Frontal cortex (tissue), 4 donors: ENCODE results near the gene UBE2V1. TPM values are rescaled to one million over a fixed set of nuclear protein-coding genes. Genes with fewer than 3 reads are reported as not detected.

Source experiments
- DNase-seq, 2 donors: peaks; one replicate each; pipeline ENCODE4 v3.0.0; 2012; ENCODE audit warnings: low spot score in 2 of 2
- FAIRE-seq: peaks from 2 replicates; lab custom pipeline; 2012; peaks lifted over from hg19 to GRCh38; lab: Jason Lieb, UNC
- total RNA-seq: library from RNA; depleted of rRNA; stranded (reverse); fragments of >200 nt; gene quantifications from one replicate; pipeline ENCODE4 v1.2.3, GENCODE V29; 2014
- donor health status: control.
- donor health status: control.
- donor health status: control.

Gene UBE2V1
- total RNA-seq, 1 donor from 2014 or later = 20.0 TPM

- no peak for DNase-seq
- no peak for FAIRE-seq
Measured at GRCh38 chr20:50053362-50054230, 59.4 kb downstream of the UBE2V1 start.

GRCh38 chr20:50052550-50053361 is 60.2 kb downstream of the UBE2V1 start:
- DNase-seq (no peak), FAIRE-seq (no peak)

DNA sequence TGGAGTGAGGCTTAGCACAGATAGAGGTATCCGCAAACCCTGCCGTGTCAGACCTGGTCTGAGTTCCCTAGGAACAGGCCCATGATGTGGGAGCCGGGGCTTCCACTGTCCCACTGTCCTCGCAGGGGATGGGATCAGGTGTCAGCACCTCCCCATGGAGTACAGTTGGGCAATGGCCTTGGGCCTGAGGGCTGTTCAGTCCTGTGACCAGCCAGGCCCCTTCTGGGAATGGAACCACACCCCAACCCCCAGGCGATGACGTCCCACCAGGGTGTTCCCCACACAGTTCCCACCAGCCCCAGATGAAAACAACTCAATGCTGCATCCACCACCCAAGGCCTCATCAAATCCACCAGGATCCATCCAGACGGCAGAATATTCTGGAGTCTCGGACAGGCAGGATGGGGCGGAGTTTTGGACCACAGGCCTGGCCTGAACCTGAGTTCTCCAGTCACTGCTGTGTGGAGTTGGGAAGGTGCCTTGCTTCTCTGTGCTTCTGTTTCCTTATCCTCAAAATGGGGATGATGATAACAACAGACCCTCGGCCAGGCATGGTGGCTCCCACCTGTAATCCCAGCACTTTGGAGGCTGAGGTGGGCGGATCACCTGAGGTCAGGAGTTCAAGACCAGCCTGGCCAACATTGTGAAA is 62.2 kb downstream of the UBE2V1 start:
- FAIRE-seq (no peak), DNase-seq (no peak)

- FAIRE-seq (no peak), DNase-seq (no peak)
Measured at GRCh38 chr20:50050214-50050613, 62.7 kb downstream of the UBE2V1 start.

- FAIRE-seq (no peak), DNase-seq (no peak)
Measured at GRCh38 chr20:50049442-50050026, 63.4 kb downstream of the UBE2V1 start.

GRCh38 chr20:50048420-50049166 is 64.4 kb downstream of the UBE2V1 start:
- DNase-seq (peak in 1 of 2 donors; percentile 53), FAIRE-seq (no peak)

GRCh38 chr20:50044353-50044960 is 68.5 kb downstream of the UBE2V1 start:
- DNase-seq = no peak
- FAIRE-seq = no peak

DNA sequence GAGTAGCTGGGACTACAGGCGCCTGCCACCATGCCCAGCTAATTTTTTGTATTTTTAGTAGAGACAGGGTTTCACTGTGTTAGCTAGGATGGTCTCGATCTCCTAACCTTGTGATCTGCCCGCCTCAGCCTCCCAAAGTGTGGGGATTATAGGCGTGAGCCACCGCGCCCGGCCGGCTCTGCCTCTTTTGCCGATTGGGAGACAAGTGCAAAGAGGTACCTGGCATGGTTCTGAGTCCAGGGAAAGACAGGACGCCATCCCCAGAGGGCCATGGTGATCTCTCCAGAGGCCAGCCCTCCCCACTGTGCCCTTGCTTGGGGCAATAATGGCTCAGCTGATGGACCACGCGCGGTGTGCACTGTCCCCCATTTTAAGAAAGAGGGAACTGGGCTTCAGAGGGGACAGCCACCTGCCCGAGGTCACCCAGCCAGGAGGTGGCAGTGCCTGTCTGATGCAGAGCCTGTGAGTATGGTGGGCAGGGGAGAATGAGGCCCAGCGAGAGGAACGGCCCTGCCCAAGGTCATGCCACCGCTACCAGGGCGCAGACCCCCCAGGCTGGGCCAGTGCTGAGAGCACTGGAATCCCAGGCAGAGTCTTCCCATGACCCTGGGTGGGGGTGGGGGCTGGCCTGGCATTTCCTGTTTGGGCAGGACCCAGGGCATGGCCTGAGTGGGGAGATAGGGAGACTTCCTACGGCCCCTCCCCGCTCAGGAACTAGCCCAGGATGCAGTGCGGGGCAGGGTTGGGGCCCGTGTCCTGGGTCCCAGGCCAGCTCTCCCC is 69.2 kb downstream of the UBE2V1 start:
- DNase-seq (no peak), FAIRE-seq (no peak)

DNA sequence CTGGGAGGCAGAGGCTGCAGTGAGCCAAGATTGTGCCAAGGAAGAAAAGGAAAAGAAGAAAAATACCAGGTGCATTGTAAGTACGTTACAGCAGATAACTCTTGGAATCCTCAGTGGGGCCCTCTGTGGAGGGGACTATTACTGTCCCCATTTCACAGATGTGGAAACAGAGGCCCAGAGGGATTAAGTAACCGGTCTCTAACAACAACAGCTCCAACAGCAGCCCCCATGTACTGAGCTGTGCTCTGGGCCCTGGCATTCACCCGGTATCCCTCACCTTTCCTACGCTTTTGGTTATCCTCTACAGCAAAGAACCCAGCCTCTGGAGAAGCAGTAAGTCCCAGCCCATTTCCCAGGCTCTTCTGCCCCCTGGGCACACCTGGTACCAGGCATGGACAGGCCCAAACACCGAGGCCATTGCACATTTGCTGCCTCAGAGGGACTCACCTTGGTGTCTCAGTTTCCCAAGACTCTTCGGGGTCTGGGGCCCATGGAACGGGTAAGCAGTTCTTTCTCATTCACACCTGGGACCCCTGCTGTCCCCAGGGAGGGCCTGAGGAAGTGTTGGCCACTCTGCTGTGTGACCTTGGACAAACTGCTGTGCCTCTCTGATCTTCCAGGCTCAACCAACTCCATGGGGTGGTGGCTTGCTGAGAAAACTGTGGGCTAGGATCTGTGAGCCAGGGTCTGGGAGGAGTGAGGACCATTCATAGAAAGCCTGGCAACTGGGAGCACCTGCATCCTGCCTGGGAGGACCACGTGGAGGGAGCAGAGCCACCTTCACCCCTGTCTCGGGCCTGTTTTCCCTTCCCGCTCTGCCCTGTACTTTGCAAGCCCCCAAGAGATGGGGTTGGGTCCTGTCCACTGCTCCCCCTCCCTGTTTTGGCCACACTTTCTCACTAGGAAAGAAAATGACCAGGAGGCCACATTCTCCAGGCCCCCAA is 70.3 kb downstream of the UBE2V1 start:
- FAIRE-seq (no peak), DNase-seq (no peak)

DNA sequence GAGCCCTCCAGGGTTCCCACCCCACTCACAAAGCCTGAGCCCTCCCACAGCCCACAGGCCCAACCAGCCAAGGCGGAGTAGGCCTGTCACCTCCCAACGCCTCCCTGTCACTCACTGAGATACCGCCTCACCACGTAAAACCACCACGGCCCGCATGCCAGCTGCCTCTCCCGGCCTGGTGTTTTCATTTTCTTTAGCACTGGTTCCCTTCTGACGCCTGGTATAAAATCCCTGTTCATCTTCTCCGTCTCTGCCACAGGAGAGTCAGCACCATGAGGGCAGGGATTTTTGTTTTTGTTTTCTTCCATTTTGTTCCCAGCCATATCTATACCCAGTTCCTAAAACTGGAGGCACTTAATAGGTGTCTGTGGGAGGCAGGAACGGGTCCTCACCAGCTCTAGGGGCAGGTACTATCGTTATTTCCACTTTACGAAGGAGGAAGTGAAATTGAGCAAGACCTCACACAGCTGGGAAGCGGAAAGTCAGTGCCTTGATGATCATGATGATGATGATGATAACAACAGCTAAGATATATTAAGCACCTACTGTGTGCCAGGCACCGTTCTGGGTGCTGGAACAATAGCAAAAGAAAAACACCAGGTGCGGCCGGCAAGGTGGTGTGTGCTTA is 71.6 kb downstream of the UBE2V1 start:
- no peak for FAIRE-seq
- DNase-seq = no peak

GRCh38 chr20:50040432-50041245 is 72.3 kb downstream of the UBE2V1 start:
- DNase-seq (no peak), FAIRE-seq (no peak)

- no peak for DNase-seq
- FAIRE-seq = no peak
Measured at GRCh38 chr20:50039706-50040431, 73.1 kb downstream of the UBE2V1 start.

DNA sequence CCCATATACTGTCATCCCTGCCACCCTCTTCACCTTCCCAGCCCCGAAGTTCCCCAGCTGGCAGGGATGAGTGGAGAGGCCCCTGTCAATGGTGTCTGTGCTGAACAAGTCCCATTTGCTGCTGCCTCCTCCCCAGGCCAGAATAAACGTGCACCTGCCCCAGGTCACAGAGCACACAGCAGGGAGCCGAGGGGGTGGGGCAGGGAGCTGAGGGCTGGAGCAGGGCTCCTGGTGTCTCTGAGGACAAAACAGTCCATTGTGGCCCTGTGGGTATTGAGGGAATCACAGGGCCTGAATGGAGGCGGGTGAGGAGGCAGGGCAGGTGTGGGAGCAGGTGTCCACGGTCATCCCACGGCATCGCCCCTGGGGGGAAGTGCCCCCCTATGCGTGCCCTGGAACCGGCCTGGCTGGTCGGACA is 74.4 kb downstream of the UBE2V1 start:
- DNase-seq (no peak), FAIRE-seq (no peak)

DNA sequence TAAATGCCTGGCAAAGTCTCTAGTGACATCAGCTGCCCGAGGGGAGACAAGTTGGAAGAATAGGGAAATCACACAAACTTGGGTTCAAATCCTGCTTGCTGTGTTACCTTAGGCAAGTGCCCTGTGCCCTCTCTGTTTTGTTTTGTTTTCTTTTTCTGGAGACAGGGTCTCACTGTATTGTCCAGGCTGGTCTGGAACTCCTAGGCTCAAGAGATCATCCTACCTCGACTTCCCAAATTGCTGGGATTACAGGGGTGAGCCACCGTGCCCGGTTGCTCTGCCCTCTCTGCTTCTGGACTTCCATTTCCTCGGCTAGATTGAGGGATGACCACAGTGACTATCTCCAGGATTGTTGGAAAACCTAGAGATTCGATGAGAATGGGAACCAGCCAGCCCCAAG is 74.8 kb downstream of the UBE2V1 start:
- no peak for FAIRE-seq
- no peak for DNase-seq

GRCh38 chr20:50037575-50037974 is 75.4 kb downstream of the UBE2V1 start:
- FAIRE-seq (no peak), DNase-seq (no peak)
